Nephron (organoid): ENCODE measurements around the gene CDC20.

Source experiments
- H3K27ac Mint-ChIP-seq, 3 experiments: 2 replicates each; pipeline ENCODE4 v1.8.0; 2020; ENCODE audit warnings: mixed read lengths in 3 of 3, mild to moderate bottlenecking in 2 of 3, moderate library complexity in 1 of 3
- H3K27me3 Mint-ChIP-seq: 2 replicates; pipeline ENCODE4 v1.8.0; 2021; ENCODE audit warnings: low read depth, mild to moderate bottlenecking, moderate library complexity, mixed read lengths
- H3K36me3 Mint-ChIP-seq: 2 replicates; pipeline ENCODE4 v1.8.0; 2020; ENCODE audit warnings: low read depth, mixed read lengths
- H3K4me1 Mint-ChIP-seq: 2 replicates; pipeline ENCODE4 v1.8.0; 2020; ENCODE audit warnings: mixed read lengths
- H3K4me3 Mint-ChIP-seq, 3 experiments: 2 replicates each; pipeline ENCODE4 v1.8.0; 2020; ENCODE audit warnings: mild to moderate bottlenecking in 3 of 3, mixed read lengths in 3 of 3, moderate library complexity in 2 of 3
- H3K9me3 Mint-ChIP-seq: 2 replicates; pipeline ENCODE4 v1.8.0; 2020; ENCODE audit warnings: mixed read lengths
- TF ChIP-seq, protein P1 (sequence below), 3 experiments: fragments of 200-600 bp; sonication (generic); IDR thresholded peaks; one replicate each; pipeline ENCODE4 v1.5.0; 2021; ENCODE audit warnings: antibody characterized with exemption in 3 of 3; ENCODE audit not compliant: unreplicated experiment in 3 of 3

The CDC20 gene

DNA sequence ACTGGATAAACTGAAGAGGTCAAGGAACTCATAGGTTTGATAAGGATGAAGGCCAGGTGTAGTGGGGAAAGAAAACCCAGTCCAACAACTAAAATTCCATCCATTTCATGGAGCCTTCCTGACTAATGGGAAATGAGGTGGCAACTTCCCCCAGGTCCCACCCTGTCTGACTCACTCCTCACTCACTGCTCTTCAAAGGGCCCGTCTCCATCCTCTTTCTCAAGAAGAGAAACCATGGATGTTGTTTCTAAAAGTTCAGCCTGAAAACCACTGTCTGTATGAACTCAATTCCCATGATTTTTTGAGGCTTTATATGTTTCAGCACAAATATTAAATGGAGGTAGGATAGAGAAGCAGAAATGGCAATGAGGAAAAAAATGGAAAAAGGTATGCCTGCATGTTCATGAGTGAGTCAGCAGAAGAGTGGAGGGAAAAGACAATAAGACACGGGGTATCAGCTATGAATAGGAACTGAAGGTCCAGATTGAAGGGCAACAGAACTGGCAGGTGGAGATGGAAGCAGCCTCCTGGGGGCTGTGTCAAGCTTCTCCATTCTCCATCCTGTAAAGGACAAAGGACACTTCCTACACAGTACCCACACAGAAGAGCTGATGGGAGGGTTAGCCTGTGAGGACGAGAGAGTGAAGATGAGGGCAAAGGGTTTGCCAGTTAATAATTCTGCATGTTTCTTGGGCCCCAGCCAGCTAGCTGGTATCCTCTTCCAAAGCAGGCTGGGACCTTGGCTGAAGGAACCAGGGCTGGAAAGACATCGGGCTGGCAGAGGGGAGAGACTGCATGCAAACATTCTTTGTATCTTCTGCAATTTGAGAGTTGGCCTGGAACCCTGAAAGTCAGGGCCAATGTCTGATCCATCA lies 14.5 kb downstream of the CDC20 start:
- no peaks in the 10 kb centered on the region for H3K9me3 Mint-ChIP-seq
- H3K27me3 Mint-ChIP-seq, result no peaks in the 10 kb centered on the region
- H3K4me1 Mint-ChIP-seq, result peaks cover 10% of the 10 kb centered on the region
- no peak overlapping the region for H3K27ac Mint-ChIP-seq
- H3K4me3 Mint-ChIP-seq, result no peak overlapping the region
- TF ChIP-seq, protein P1, sequence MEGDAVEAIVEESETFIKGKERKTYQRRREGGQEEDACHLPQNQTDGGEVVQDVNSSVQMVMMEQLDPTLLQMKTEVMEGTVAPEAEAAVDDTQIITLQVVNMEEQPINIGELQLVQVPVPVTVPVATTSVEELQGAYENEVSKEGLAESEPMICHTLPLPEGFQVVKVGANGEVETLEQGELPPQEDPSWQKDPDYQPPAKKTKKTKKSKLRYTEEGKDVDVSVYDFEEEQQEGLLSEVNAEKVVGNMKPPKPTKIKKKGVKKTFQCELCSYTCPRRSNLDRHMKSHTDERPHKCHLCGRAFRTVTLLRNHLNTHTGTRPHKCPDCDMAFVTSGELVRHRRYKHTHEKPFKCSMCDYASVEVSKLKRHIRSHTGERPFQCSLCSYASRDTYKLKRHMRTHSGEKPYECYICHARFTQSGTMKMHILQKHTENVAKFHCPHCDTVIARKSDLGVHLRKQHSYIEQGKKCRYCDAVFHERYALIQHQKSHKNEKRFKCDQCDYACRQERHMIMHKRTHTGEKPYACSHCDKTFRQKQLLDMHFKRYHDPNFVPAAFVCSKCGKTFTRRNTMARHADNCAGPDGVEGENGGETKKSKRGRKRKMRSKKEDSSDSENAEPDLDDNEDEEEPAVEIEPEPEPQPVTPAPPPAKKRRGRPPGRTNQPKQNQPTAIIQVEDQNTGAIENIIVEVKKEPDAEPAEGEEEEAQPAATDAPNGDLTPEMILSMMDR (IDR thresholded peaks at IDR 0.05; ENCODE audit: unreplicated experiment in 3 of 3), result no peak
- no peaks in the 10 kb centered on the region for H3K36me3 Mint-ChIP-seq

- H3K36me3 Mint-ChIP-seq, result peaks cover 16% of the 10 kb centered on the region
- H3K27me3 Mint-ChIP-seq, result no peaks in the 10 kb centered on the region
- TF ChIP-seq, protein P1 (IDR thresholded peaks at IDR 0.05; ENCODE audit: unreplicated experiment in 3 of 3), result no peak
- H3K4me3 Mint-ChIP-seq, result no peak overlapping the region
- no peak overlapping the region for H3K27ac Mint-ChIP-seq
- H3K9me3 Mint-ChIP-seq, result no peaks in the 10 kb centered on the region
- H3K4me1 Mint-ChIP-seq, result peaks cover 12% of the 10 kb centered on the region
Measured at GRCh38 chr1:43376723-43377235, 18.0 kb downstream of the CDC20 start.

- H3K9me3 Mint-ChIP-seq, result no peaks in the 10 kb centered on the region
- no peak overlapping the region for H3K27ac Mint-ChIP-seq
- H3K27me3 Mint-ChIP-seq, result no peaks in the 10 kb centered on the region
- TF ChIP-seq, protein P1 (IDR thresholded peaks at IDR 0.05; ENCODE audit: unreplicated experiment in 3 of 3), result no peak
- H3K36me3 Mint-ChIP-seq, result peaks cover 20% of the 10 kb centered on the region
- H3K4me1 Mint-ChIP-seq, result peaks cover 22% of the 10 kb centered on the region
- H3K4me3 Mint-ChIP-seq, result no peak overlapping the region
Measured at GRCh38 chr1:43377831-43378230, 19.1 kb downstream of the CDC20 start.

DNA sequence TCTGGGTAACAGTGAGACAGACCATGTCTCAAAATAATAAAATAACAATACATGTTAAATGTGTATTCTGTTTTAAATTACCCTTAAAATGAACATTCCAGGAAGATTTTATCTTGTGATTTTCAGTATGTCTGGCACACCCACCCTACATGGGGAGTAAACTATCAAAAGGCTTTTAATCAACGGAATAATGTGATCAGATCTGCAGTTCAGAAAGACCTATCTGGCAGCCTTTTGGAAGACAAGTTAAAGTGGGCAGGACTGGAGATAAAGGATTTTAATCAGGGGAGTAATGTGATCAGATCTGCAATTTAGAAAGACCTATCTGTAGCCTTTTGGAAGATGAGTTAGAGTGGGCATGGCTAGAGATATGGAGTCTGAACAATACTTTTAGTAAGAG lies 20.7 kb downstream of the CDC20 start:
- H3K36me3 Mint-ChIP-seq, result peaks cover 36% of the 10 kb centered on the region
- H3K27ac Mint-ChIP-seq, result peak overlapping the region in 2 of 3 experiments; percentile 10 to 16
- TF ChIP-seq, protein P1 (IDR thresholded peaks at IDR 0.05; ENCODE audit: unreplicated experiment in 3 of 3), result no peak

GRCh38 chr1:43381612-43382011 lies 22.8 kb downstream of the CDC20 start:
- Mint-ChIP-seq H3K9me3 (no peaks in the 10 kb centered on the region), H3K36me3 (peaks cover 52% of the 10 kb centered on the region), H3K4me3 (no peak overlapping the region), H3K4me1 (peaks cover 29% of the 10 kb centered on the region), H3K27ac (peak overlapping the region; percentile 85 to 92 (median 89)), H3K27me3 (no peaks in the 10 kb centered on the region)
- TF ChIP-seq, protein P1 (IDR thresholded peaks at IDR 0.05; ENCODE audit: unreplicated experiment in 3 of 3), result no peak

More for the DNA sequence above, 20.7 kb downstream of the CDC20 start:
- no peak overlapping the region for H3K4me3 Mint-ChIP-seq
- peaks cover 29% of the 10 kb centered on the region for H3K4me1 Mint-ChIP-seq
- no peaks in the 10 kb centered on the region for H3K9me3 Mint-ChIP-seq
- H3K27me3 Mint-ChIP-seq, result no peaks in the 10 kb centered on the region
